ENCODE data around the gene CLHC1. TPM values are rescaled to one million over a fixed set of nuclear protein-coding genes. Genes with fewer than 3 reads are reported as not detected.

Gene CLHC1
- polyA plus RNA-seq, 3 donors = 2.4 to 5.0 TPM; not detected in 1

DNA sequence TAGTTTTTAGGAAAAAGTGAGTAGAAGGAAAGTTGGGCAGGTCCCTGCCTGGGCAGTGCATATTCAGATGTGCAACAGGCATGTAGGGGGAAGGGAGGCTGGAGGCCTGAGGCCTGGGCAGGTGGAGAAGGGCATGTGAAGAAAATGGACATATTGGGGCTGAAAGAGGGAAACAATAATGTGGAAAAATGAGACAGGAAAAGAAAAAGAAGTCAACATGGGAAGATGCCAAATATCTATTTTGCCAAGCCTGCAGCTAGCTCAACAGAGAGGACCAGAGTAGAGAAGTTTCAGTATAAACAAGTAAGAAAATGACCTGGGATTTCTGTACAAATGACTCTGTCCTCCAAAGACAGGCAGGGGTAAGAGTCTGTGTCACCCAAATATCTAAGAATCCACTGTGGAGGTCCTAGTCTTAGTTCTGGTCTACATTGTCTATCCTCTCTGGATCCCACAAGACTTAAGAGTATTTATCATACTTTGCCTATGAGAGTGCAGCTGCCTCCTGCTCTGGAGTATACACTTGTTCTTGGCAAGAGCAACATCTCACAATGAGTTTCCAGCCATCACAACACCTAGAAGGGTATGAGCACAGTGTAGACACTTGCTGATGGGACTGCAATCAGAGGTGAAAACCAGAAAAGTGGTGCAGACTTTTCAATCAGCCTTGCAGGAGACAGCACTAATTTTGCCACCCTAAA lies 80.2 kb downstream of the CLHC1 start:
- DNase-seq = no peak
- H3K36me3 Mint-ChIP-seq = peaks cover 0 to 2% of the 10 kb centered on the region in 2 donors
- Histone ChIP-seq H3K36me3 (replicated peaks in 1 of 2; ENCODE audit: control insufficient read depth in 1 of 2, insufficient read depth in 2 of 2, low read length in 2 of 2) (no peaks in the 10 kb centered on the region), H3K27me3 (ENCODE audit: control insufficient read depth in 2 of 2, insufficient read depth in 2 of 2, low read length in 2 of 2) (no peaks in the 10 kb centered on the region), H2AFZ (ENCODE audit: insufficient read depth, low read depth, low read length, poor library complexity, severe bottlenecking) (peak overlapping the region; percentile 39), H3K4me1 (ENCODE audit: control insufficient read depth in 1 of 2, insufficient read depth in 2 of 2, low read length in 2 of 2) (peaks cover 62 to 74% of the 10 kb centered on the region in 2 donors), H3K79me2 (ENCODE audit: insufficient read depth, low read length) (no peaks in the 10 kb centered on the region), H4K20me1 (ENCODE audit: insufficient read depth, low read length) (no peaks in the 10 kb centered on the region), H3K9me3 (replicated peaks in 1 of 2; ENCODE audit: control insufficient read depth in 1 of 2, insufficient read depth in 1 of 2, low read length in 2 of 2) (no peaks in the 10 kb centered on the region), H3K27ac (ENCODE audit: low read depth in 1 of 2, low read length in 2 of 2) (peak overlapping the region; percentile 71 to 94), H3K9ac (ENCODE audit: insufficient read depth, low read length, poor library complexity, severe bottlenecking) (peak overlapping the region; percentile 0), H3K4me3 (replicated peaks in 1 of 3; ENCODE audit: low read depth in 2 of 3, low read length in 3 of 3) (peak overlapping the region in 1 of 3 experiments; percentile 52), H3K4me2 (replicated peaks; ENCODE audit: extremely low read depth, low read length, poor library complexity, severe bottlenecking) (peak overlapping the region; percentile 54)
- intact Hi-C loops (cut with micrococcal nuclease) = loop anchor here in 1 of 2 donors (5.0 to 10.0 kb wide), 3 partner anchors 40 to 130 kb away; partner anchors contain the start of gene RTN4
- peaks cover 63% of the 10 kb centered on the region for H3K4me1 Mint-ChIP-seq
- H3K27ac Mint-ChIP-seq = peak overlapping the region; percentile 90 to 98 (median 97)
- TF ChIP-seq, protein P1, sequence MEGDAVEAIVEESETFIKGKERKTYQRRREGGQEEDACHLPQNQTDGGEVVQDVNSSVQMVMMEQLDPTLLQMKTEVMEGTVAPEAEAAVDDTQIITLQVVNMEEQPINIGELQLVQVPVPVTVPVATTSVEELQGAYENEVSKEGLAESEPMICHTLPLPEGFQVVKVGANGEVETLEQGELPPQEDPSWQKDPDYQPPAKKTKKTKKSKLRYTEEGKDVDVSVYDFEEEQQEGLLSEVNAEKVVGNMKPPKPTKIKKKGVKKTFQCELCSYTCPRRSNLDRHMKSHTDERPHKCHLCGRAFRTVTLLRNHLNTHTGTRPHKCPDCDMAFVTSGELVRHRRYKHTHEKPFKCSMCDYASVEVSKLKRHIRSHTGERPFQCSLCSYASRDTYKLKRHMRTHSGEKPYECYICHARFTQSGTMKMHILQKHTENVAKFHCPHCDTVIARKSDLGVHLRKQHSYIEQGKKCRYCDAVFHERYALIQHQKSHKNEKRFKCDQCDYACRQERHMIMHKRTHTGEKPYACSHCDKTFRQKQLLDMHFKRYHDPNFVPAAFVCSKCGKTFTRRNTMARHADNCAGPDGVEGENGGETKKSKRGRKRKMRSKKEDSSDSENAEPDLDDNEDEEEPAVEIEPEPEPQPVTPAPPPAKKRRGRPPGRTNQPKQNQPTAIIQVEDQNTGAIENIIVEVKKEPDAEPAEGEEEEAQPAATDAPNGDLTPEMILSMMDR (IDR thresholded peaks at IDR 0.05) = no peak
- no peaks in the 10 kb centered on the region for H3K9me3 Mint-ChIP-seq
- H3K4me3 Mint-ChIP-seq = peak overlapping the region; percentile 24 to 30
- no peaks in the 10 kb centered on the region for H3K27me3 Mint-ChIP-seq (ENCODE audit: low read depth in 3 of 3)

DNA sequence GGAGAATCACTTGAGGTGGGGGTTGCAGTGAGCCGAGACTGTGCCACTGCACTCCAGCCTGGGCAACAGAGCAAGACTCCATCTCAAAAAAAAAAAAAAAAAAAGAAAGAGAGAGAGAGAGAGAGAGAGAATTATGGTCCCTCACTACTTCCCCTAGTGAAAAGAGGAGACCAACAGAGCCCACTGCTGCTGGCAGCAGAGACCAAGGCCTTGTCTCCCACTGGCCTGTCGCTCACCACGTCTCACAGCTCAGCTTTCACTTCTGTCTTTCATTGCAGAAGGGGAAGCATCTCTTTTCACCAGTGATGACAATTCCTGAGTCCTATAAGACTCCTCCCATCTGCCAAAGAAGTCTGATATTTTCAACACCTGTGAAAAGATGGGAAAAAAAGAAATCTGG lies 81.3 kb downstream of the CLHC1 start:
- no peaks in the 10 kb centered on the region for H3K9me3 ChIP-seq (replicated peaks in 1 of 2; ENCODE audit: control insufficient read depth in 1 of 2, insufficient read depth in 1 of 2, low read length in 2 of 2)
- no peaks in the 10 kb centered on the region for H4K20me1 ChIP-seq (ENCODE audit: insufficient read depth, low read length)
- Mint-ChIP-seq H3K9me3 (no peaks in the 10 kb centered on the region), H3K27me3 (ENCODE audit: low read depth in 3 of 3) (no peaks in the 10 kb centered on the region), H3K36me3 (peaks cover 0 to 2% of the 10 kb centered on the region in 2 donors), H3K4me1 (peaks cover 60% of the 10 kb centered on the region), H3K4me3 (no peak overlapping the region), H3K27ac (peak overlapping the region; percentile 90 to 98 (median 97))
- intact Hi-C loops (cut with micrococcal nuclease) = loop anchor here in 1 of 2 donors (5.0 to 10.0 kb wide), 3 partner anchors 39 to 129 kb away; partner anchors contain the start of gene RTN4
- no peaks in the 10 kb centered on the region for H3K79me2 ChIP-seq (ENCODE audit: insufficient read depth, low read length)
- H3K36me3 ChIP-seq (replicated peaks in 1 of 2; ENCODE audit: control insufficient read depth in 1 of 2, insufficient read depth in 2 of 2, low read length in 2 of 2) = no peaks in the 10 kb centered on the region
- H2AFZ ChIP-seq (ENCODE audit: insufficient read depth, low read depth, low read length, poor library complexity, severe bottlenecking) = no peak overlapping the region
- TF ChIP-seq, protein P1 (IDR thresholded peaks at IDR 0.05) = no peak
- no peaks in the 10 kb centered on the region for H3K27me3 ChIP-seq (ENCODE audit: control insufficient read depth in 2 of 2, insufficient read depth in 2 of 2, low read length in 2 of 2)
- peaks cover 61 to 71% of the 10 kb centered on the region in 2 donors for H3K4me1 ChIP-seq (ENCODE audit: control insufficient read depth in 1 of 2, insufficient read depth in 2 of 2, low read length in 2 of 2)
- H3K4me3 ChIP-seq (replicated peaks in 1 of 3; ENCODE audit: low read depth in 2 of 3, low read length in 3 of 3) = no peak overlapping the region
- H3K4me2 ChIP-seq (replicated peaks; ENCODE audit: extremely low read depth, low read length, poor library complexity, severe bottlenecking) = no peak overlapping the region
- no CpG with 5 or more reads among the region's 3 CpGs for WGBS (ENCODE audit: insufficient coverage)
- DNase-seq = peak; percentile 79 to 89 (median 84)
- no peak overlapping the region for H3K9ac ChIP-seq (ENCODE audit: insufficient read depth, low read length, poor library complexity, severe bottlenecking)
- H3K27ac ChIP-seq (ENCODE audit: low read depth in 1 of 2, low read length in 2 of 2) = peak overlapping the region; percentile 58 to 94
